ENCODE data around the gene ARAP1.

DNA sequence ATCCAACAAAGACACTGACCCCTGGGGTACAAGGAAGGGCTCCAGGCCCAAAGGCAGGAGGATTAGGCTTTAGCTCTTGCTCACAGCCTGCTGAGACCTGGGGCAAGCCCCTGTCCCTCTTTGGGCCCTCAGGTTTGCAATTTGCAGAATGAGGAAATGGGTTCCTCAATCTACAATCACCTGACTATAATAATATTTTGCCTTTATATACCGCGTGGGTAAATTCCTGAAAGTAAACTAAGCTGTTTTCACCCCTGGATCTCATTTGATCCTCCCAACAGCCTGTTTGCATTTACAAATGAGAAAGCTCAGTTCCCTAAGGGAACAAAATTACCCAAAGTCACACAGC, 40.8 kb upstream of the ARAP1 start:
- TF ChIP-seq GATA2 (IDR thresholded peaks at IDR 0.05; ENCODE audit: low read depth, low read length) (no peak), GATA3 (IDR thresholded peaks at IDR 0.05; ENCODE audit: low read depth, low read length) (no peak)

Data from SH-SY5Y (cell line).